GM12878 (cell line): ENCODE data around the gene ARHGEF1. TPM values are rescaled to one million over a fixed set of nuclear protein-coding genes. Genes with fewer than 3 reads are reported as not detected.

ENCODE experiments used
- CEBPB ChIP-seq, 2 experiments: fragments of 150-350 bp in 1 of 2; IDR thresholded peaks; 2 replicates each; pipeline ENCODE4 v1.6.1; 2012 to 2014; ENCODE audit warnings: low read depth in 2 of 2, low read length in 2 of 2, borderline replicate concordance in 1 of 2, inconsistent platforms in 1 of 2
- CREM ChIP-seq: IDR thresholded peaks from 2 replicates; pipeline ENCODE4 v1.6.1; 2014; ENCODE audit warnings: antibody characterized with exemption, low read depth
- EGR1 ChIP-seq, 2 experiments: IDR thresholded peaks; 1 replicate in 1 of 2; 2 replicates in 1 of 2; pipeline ENCODE4 v1.6.1; 2011 to 2012; ENCODE audit warnings: low read depth in 2 of 2, low read length in 2 of 2, borderline replicate concordance in 1 of 2, mild to moderate bottlenecking in 1 of 2, moderate library complexity in 1 of 2
- JUNB ChIP-seq: IDR thresholded peaks from 2 replicates; pipeline ENCODE4 v1.6.1; 2016; ENCODE audit warnings: antibody characterized with exemption, mild to moderate bottlenecking
- JUND ChIP-seq: IDR thresholded peaks from 2 replicates; pipeline ENCODE4 v1.6.1; 2012; ENCODE audit warnings: low read depth, mild to moderate bottlenecking, low read length, improper control_type of control experiment, moderate library complexity
- MTA2 ChIP-seq: fragments of 450-650 bp; IDR thresholded peaks from 2 replicates; pipeline ENCODE4 v1.6.1; 2016; ENCODE audit warnings: low read depth, mild to moderate bottlenecking, moderate library complexity
- MYC ChIP-seq: IDR thresholded peaks from 2 replicates; pipeline ENCODE4 v1.6.1; 2011; ENCODE audit warnings: mild to moderate bottlenecking, low read length, moderate library complexity, inconsistent platforms; ENCODE audit not compliant: insufficient read depth, insufficient replicate concordance, insufficient read length, severe bottlenecking
- NBN ChIP-seq: fragments of 450-650 bp; IDR thresholded peaks from 2 replicates; pipeline ENCODE4 v1.6.1; 2016
- NFIC ChIP-seq: IDR thresholded peaks from 2 replicates; pipeline ENCODE4 v1.6.1; 2012; ENCODE audit warnings: low read depth, mild to moderate bottlenecking, inconsistent platforms, low read length, moderate library complexity
- PAX8 ChIP-seq: fragments of 450-650 bp; IDR thresholded peaks from 2 replicates; pipeline ENCODE4 v1.6.1; 2017; ENCODE audit warnings: mild to moderate bottlenecking, moderate library complexity
- SRF ChIP-seq, 2 experiments: IDR thresholded peaks; 2 replicates each; pipeline ENCODE4 v1.6.1; 2011; ENCODE audit warnings: low read depth in 2 of 2, low read length in 2 of 2, mild to moderate bottlenecking in 1 of 2, moderate library complexity in 1 of 2
- SUPT20H ChIP-seq: IDR thresholded peaks from 2 replicates; pipeline ENCODE4 v1.6.1; 2011; ENCODE audit warnings: low read depth, mild to moderate bottlenecking, low read length, moderate library complexity, borderline replicate concordance; ENCODE audit not compliant: control insufficient read depth
- ZNF207 ChIP-seq: fragments of 450-650 bp; IDR thresholded peaks from 2 replicates; pipeline ENCODE4 v1.6.1; 2014; ENCODE audit warnings: antibody characterized with exemption, mild to moderate bottlenecking, borderline replicate concordance
- ZNF24 ChIP-seq: fragments of 450-650 bp; IDR thresholded peaks from 2 replicates; pipeline ENCODE4 v1.6.1; 2017; ENCODE audit warnings: antibody characterized with exemption, mild to moderate bottlenecking
- ZZZ3 ChIP-seq: IDR thresholded peaks from 2 replicates; pipeline ENCODE4 v1.6.1; 2011; ENCODE audit warnings: low read depth; ENCODE audit not compliant: control insufficient read depth, insufficient read length
- polyA plus RNA-seq, 11 experiments: library from polyadenylated mRNA; depleted of rRNA in 4 of 11; unstranded in 6 of 11; stranded (reverse) in 5 of 11; fragments of >200 nt; fragmentation: Nextera tagmentation in 4 of 11; fragmentation: Illumina TruSeq in 1 of 11; extraction: Ambion mirVana in 4 of 11; extraction: Trizol in 1 of 11; gene quantifications; 1 replicate in 1 of 11; 2 replicates in 10 of 11; pipeline versions ENCODE4 v1.2.1 to v1.2.3, GENCODE V29; 2011 to 2016; ENCODE audit warnings: inconsistent platforms in 2 of 11, missing spikeins in 2 of 11, low read depth in 1 of 11
- total RNA-seq, 4 experiments: library from RNA; depleted of rRNA in 3 of 4; stranded (reverse); fragments of >200 nt in 3 of 4; fragmentation: Illumina TruSeq in 1 of 4; extraction: Trizol in 1 of 4; gene quantifications; 2 replicates each; pipeline versions ENCODE4 v1.2.1 to v1.2.3, GENCODE V29; 2013 to 2021
- TF ChIP-seq, protein P1 (sequence below): fragments of 450-650 bp; IDR thresholded peaks from 2 replicates; pipeline ENCODE4 v1.6.1; 2017; ENCODE audit warnings: mild to moderate bottlenecking, moderate library complexity
- TF ChIP-seq, protein P2 (sequence below): fragments of 450-650 bp; IDR thresholded peaks from 2 replicates; pipeline ENCODE4 v1.6.1; 2016; ENCODE audit warnings: mild to moderate bottlenecking, moderate library complexity, borderline replicate concordance
- TF ChIP-seq, protein P3 (sequence below): fragments of 450-650 bp; IDR thresholded peaks from 2 replicates; pipeline ENCODE4 v1.6.1; 2017; ENCODE audit warnings: borderline replicate concordance
- TF ChIP-seq, protein P4 (sequence below): IDR thresholded peaks from 2 replicates; pipeline ENCODE4 v1.6.1; 2012; ENCODE audit warnings: low read depth, low read length, improper control_type of control experiment

Gene ARHGEF1
- total and polyA plus RNA-seq, 10 of the 15 experiments (the other 5 are each of a cell fraction or from before 2014, with no cell fraction given) = 1.2 to 207 (median 53.9) TPM

DNA sequence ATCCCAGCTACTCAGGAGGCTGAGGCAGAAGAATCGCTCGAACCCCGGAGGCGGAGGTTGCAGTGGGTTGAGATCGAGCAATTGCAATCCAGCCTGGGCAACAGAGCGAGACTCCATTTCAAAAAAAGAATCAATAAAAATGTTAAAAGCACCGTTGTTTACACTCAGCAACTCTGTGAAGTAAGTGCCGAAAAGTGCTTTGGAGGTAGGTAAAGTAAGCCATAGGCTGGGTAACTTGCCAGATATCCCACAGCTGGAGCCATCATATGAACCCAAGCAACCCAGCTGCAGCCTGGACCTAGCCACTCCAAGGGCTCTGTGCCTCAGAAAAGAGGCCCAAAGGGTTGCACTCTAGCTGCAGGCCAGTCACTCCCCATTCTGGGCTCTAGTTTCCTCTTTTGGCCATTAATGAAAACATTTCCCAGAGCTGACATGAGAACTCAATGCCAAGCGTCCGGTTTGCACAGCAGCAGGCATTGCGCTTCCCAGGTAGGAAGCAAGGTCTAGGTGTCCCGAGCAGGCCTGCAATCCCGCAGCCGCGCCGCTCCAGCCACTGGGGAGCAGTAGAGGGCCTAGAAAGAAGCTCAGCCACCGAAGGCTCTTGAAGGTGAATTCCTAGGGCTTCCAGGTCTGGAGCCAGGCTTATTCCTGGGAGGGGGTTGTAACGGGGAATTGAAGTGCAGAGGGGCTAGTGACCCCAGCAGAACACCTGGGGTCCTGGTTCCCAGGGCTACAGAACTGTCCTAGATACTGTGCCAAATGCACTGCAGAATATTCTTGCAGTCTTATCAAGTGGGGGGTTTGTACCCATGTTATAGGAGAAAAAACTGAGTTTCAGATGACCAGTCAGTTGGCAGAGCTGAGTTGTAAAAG lies 10.0 kb upstream of the ARHGEF1 start (continued):
- TF ChIP-seq, protein P1, sequence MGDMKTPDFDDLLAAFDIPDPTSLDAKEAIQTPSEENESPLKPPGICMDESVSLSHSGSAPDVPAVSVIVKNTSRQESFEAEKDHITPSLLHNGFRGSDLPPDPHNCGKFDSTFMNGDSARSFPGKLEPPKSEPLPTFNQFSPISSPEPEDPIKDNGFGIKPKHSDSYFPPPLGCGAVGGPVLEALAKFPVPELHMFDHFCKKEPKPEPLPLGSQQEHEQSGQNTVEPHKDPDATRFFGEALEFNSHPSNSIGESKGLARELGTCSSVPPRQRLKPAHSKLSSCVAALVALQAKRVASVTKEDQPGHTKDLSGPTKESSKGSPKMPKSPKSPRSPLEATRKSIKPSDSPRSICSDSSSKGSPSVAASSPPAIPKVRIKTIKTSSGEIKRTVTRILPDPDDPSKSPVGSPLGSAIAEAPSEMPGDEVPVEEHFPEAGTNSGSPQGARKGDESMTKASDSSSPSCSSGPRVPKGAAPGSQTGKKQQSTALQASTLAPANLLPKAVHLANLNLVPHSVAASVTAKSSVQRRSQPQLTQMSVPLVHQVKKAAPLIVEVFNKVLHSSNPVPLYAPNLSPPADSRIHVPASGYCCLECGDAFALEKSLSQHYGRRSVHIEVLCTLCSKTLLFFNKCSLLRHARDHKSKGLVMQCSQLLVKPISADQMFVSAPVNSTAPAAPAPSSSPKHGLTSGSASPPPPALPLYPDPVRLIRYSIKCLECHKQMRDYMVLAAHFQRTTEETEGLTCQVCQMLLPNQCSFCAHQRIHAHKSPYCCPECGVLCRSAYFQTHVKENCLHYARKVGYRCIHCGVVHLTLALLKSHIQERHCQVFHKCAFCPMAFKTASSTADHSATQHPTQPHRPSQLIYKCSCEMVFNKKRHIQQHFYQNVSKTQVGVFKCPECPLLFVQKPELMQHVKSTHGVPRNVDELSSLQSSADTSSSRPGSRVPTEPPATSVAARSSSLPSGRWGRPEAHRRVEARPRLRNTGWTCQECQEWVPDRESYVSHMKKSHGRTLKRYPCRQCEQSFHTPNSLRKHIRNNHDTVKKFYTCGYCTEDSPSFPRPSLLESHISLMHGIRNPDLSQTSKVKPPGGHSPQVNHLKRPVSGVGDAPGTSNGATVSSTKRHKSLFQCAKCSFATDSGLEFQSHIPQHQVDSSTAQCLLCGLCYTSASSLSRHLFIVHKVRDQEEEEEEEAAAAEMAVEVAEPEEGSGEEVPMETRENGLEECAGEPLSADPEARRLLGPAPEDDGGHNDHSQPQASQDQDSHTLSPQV = no peak
- TF ChIP-seq PAX8 (no peak), SRF (IDR thresholded peaks at IDR 0.05; ENCODE audit: low read depth in 2 of 2, low read length in 2 of 2) (no peak), MYC (no peak), NBN (no peak), CEBPB (IDR thresholded peaks at IDR 0.05; ENCODE audit: borderline replicate concordance in 1 of 2, low read depth in 2 of 2, low read length in 2 of 2) (no peak), JUND (no peak), EGR1 (IDR thresholded peaks at IDR 0.05; ENCODE audit: borderline replicate concordance in 1 of 2, low read depth in 2 of 2, low read length in 2 of 2) (no peak), JUNB (no peak), ZNF24 (no peak), NFIC (no peak), ZNF207 (no peak), SUPT20H (no peak), CREM (no peak), MTA2 (no peak), ZZZ3 (no peak)
- TF ChIP-seq, protein P2, sequence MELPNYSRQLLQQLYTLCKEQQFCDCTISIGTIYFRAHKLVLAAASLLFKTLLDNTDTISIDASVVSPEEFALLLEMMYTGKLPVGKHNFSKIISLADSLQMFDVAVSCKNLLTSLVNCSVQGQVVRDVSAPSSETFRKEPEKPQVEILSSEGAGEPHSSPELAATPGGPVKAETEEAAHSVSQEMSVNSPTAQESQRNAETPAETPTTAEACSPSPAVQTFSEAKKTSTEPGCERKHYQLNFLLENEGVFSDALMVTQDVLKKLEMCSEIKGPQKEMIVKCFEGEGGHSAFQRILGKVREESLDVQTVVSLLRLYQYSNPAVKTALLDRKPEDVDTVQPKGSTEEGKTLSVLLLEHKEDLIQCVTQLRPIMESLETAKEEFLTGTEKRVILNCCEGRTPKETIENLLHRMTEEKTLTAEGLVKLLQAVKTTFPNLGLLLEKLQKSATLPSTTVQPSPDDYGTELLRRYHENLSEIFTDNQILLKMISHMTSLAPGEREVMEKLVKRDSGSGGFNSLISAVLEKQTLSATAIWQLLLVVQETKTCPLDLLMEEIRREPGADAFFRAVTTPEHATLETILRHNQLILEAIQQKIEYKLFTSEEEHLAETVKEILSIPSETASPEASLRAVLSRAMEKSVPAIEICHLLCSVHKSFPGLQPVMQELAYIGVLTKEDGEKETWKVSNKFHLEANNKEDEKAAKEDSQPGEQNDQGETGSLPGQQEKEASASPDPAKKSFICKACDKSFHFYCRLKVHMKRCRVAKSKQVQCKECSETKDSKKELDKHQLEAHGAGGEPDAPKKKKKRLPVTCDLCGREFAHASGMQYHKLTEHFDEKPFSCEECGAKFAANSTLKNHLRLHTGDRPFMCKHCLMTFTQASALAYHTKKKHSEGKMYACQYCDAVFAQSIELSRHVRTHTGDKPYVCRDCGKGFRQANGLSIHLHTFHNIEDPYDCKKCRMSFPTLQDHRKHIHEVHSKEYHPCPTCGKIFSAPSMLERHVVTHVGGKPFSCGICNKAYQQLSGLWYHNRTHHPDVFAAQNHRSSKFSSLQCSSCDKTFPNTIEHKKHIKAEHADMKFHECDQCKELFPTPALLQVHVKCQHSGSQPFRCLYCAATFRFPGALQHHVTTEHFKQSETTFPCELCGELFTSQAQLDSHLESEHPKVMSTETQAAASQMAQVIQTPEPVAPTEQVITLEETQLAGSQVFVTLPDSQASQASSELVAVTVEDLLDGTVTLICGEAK = no peak
- TF ChIP-seq, protein P3, sequence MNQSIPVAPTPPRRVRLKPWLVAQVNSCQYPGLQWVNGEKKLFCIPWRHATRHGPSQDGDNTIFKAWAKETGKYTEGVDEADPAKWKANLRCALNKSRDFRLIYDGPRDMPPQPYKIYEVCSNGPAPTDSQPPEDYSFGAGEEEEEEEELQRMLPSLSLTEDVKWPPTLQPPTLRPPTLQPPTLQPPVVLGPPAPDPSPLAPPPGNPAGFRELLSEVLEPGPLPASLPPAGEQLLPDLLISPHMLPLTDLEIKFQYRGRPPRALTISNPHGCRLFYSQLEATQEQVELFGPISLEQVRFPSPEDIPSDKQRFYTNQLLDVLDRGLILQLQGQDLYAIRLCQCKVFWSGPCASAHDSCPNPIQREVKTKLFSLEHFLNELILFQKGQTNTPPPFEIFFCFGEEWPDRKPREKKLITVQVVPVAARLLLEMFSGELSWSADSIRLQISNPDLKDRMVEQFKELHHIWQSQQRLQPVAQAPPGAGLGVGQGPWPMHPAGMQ = no peak
- TF ChIP-seq, protein P4, sequence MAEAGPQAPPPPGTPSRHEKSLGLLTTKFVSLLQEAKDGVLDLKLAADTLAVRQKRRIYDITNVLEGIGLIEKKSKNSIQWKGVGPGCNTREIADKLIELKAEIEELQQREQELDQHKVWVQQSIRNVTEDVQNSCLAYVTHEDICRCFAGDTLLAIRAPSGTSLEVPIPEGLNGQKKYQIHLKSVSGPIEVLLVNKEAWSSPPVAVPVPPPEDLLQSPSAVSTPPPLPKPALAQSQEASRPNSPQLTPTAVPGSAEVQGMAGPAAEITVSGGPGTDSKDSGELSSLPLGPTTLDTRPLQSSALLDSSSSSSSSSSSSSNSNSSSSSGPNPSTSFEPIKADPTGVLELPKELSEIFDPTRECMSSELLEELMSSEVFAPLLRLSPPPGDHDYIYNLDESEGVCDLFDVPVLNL = no peak; the same call in 1 of the 2 replicates
